Measurements from ENCODE around the gene ADGRV1. TPM values are rescaled to one million over a fixed set of nuclear protein-coding genes. Genes with fewer than 3 reads are reported as not detected.

The ADGRV1 gene
- total RNA-seq, 1 donor from 2014 or later = 10.0 TPM

GRCh38 chr5:90939211-90939610 lies 380.6 kb downstream of the ADGRV1 start:
- no peak for FAIRE-seq
- H3K36me3 ChIP-seq (ENCODE audit: insufficient read depth, low read length) = no peaks in the 10 kb centered on the region
- H3K27ac ChIP-seq (ENCODE audit: low read depth, low read length) = no peak overlapping the region

GRCh38 chr5:90940227-90940995 lies 381.8 kb downstream of the ADGRV1 start:
- H3K9ac ChIP-seq (ENCODE audit: low read length) = no peak overlapping the region
- no peak overlapping the region for H3K4me3 Mint-ChIP-seq (ENCODE audit: unreplicated experiment)
- H3K4me1 ChIP-seq (ENCODE audit: insufficient read depth, low read length) = peaks cover 12% of the 10 kb centered on the region
- DNase-seq (ENCODE audit: low read depth) (peak; percentile 18), FAIRE-seq (no peak)
- H3K36me3 Mint-ChIP-seq (ENCODE audit: low read depth, unreplicated experiment) = peaks cover 2% of the 10 kb centered on the region
- H4K20me1 ChIP-seq (ENCODE audit: insufficient read depth, low read length) = no peaks in the 10 kb centered on the region
- H3K9me3 Mint-ChIP-seq (ENCODE audit: unreplicated experiment) = no peaks in the 10 kb centered on the region
- H3K4me2 ChIP-seq (ENCODE audit: low read length) = no peak overlapping the region
- H3K27me3 ChIP-seq (ENCODE audit: insufficient read depth, low read length) = no peaks in the 10 kb centered on the region
- no peak overlapping the region for H3K27ac ChIP-seq (ENCODE audit: low read depth, low read length)
- peak overlapping the region; percentile 16 for H3K27ac Mint-ChIP-seq (ENCODE audit: unreplicated experiment)
- H2AFZ ChIP-seq (ENCODE audit: low read depth, low read length) = peak overlapping the region; percentile 12
- H3K36me3 ChIP-seq (ENCODE audit: insufficient read depth, low read length) = no peaks in the 10 kb centered on the region
- H3K79me2 ChIP-seq (ENCODE audit: insufficient read depth, low read length) = no peaks in the 10 kb centered on the region
- H3K4me1 Mint-ChIP-seq (ENCODE audit: low read depth, unreplicated experiment) = peaks cover 21% of the 10 kb centered on the region
- TF ChIP-seq CTCF (IDR thresholded peaks at IDR 0.05; ENCODE audit: insufficient read depth, low read depth, low read length) (no peak), EZH2 (IDR thresholded peaks at IDR 0.05; ENCODE audit: insufficient read depth, low read length) (no peak)
- no peaks in the 10 kb centered on the region for H3K27me3 Mint-ChIP-seq (ENCODE audit: low read depth, unreplicated experiment)
- no peak overlapping the region for H3K4me3 ChIP-seq (ENCODE audit: insufficient read depth, low read depth, low read length)
- H3K9me3 ChIP-seq (ENCODE audit: insufficient read depth, low read depth, low read length) = no peaks in the 10 kb centered on the region

More at GRCh38 chr5:90939211-90939610, 380.6 kb downstream of the ADGRV1 start:
- Histone ChIP-seq H3K27me3 (ENCODE audit: insufficient read depth, low read length) (no peaks in the 10 kb centered on the region), H4K20me1 (ENCODE audit: insufficient read depth, low read length) (no peaks in the 10 kb centered on the region), H3K4me1 (ENCODE audit: insufficient read depth, low read length) (peaks cover 12% of the 10 kb centered on the region), H3K4me3 (ENCODE audit: insufficient read depth, low read depth, low read length) (no peak overlapping the region), H3K9ac (ENCODE audit: low read length) (no peak overlapping the region), H2AFZ (ENCODE audit: low read depth, low read length) (no peak overlapping the region), H3K79me2 (ENCODE audit: insufficient read depth, low read length) (no peaks in the 10 kb centered on the region), H3K4me2 (ENCODE audit: low read length) (no peak overlapping the region), H3K9me3 (ENCODE audit: insufficient read depth, low read depth, low read length) (no peaks in the 10 kb centered on the region)
- TF ChIP-seq EZH2 (IDR thresholded peaks at IDR 0.05; ENCODE audit: insufficient read depth, low read length) (no peak), CTCF (IDR thresholded peaks at IDR 0.05; ENCODE audit: insufficient read depth, low read depth, low read length) (no peak)
- Mint-ChIP-seq H3K27ac (ENCODE audit: unreplicated experiment) (no peak overlapping the region), H3K36me3 (ENCODE audit: low read depth, unreplicated experiment) (peaks cover 2% of the 10 kb centered on the region), H3K4me3 (ENCODE audit: unreplicated experiment) (no peak overlapping the region), H3K4me1 (ENCODE audit: low read depth, unreplicated experiment) (peaks cover 21% of the 10 kb centered on the region), H3K9me3 (ENCODE audit: unreplicated experiment) (no peaks in the 10 kb centered on the region), H3K27me3 (ENCODE audit: low read depth, unreplicated experiment) (no peaks in the 10 kb centered on the region)
- DNase-seq (ENCODE audit: low read depth) = peak; percentile 22
